ENCODE results near the gene CPLANE2.

The CPLANE2 gene

GRCh38 chr1:16187748-16188401 lies 49.1 kb downstream of the CPLANE2 start:
- DNase-seq, result peak in 1 of 2 experiments; percentile 47

DNA sequence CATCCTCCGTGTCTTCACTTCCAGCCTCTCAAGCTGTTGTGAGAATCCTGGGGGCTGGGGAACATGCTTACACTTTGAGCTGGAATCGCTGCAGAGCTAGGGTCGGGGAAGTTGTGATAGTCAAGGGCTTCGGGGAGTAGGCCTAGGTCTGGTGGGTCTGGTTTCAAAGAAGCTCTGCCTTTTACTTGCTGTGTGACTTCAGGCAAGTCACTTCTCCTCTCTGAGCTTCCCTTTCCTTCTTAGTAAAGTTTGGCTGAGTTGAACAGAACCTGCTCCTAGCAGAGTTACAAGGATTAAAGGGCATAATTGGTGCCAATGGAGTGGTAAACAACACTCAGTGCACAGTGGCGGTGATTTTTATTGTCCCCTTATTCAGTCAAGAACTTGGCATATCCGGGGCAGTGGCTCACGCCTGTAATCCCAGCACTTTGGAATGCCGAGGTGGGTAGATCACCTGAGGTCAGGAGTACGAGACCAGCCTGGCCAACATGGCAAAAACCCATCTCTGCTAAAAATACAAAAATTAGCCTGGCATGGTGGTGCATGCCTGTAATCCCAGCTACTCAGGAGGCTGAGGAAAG lies 50.2 kb downstream of the CPLANE2 start:
- no peak for DNase-seq

GRCh38 chr1:16184557-16185303 lies 52.3 kb downstream of the CPLANE2 start:
- no peak for DNase-seq

- no peak for DNase-seq
These were observed 53.0 kb downstream of the CPLANE2 start for GRCh38 chr1:16183765-16184556.

DNA sequence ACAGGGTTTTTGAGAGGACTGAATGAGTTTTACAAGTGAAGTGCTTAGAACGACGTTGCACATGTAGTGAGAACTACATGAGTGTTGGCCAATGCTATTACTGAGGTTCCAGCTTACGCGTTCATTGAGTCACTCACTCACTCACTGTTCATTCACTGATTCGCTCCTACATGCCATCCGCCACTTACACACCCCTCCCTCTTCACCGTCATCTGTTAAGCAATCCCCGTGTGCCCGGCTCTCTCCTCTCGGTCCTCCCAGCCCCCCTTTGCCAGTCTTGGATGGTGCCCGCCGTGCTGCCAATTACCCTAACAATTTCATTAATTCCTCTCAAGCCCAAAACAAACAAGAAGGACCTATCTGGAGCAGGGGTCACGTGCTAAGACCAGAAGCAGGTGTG lies 53.8 kb downstream of the CPLANE2 start:
- DNase-seq, result no peak

DNA sequence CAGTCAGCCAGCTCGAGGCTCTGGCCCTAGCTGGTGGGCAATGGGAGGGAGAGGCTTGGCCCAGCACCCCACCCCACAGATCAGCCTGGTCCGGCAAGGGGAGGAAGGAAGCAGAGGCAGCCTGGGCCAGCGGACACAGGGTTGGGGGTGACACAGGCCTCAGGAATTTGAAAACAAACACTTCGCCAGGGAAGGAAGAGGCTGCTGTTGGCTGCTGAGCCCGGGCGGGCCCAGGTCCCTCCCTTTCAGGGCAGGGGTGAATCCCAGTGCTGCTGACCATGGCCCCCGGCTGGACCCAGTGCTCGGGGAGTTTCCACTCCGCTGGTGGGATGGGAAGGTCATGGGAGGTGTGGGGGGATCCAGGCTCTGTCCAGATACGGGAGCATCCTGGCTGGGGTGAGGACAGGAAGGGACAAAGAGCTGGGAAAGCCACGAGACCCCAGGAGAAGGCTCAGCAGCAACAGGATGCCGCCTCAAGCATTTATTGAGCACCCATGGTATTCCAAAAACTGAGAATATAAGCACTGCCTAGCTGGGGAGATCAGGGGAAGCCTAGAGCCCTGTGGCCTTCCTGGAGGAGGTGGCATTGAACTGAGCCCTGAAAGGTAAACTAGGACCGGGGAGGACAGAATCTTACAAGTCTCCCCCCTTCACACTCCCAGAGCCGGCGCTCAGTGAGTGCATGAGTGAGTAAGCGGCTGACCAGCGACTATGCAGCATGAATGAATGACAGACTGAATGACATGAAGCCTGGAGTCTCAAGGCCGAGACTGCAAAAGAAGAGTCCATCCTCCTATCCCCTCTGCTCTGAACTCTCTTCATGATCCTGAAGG lies 54.9 kb downstream of the CPLANE2 start:
- no peak for DNase-seq

All from NCI-H1930 (cell line).